GM04503 (cell line): Measurements from ENCODE around the gene PTPN9.
"Not testable (repeated sequence)": the region's sequence is repeated elsewhere in the genome, so short reads cannot be mapped to it uniquely, and the experiment has no call there.

Experiments
- DNase-seq: peaks from one replicate; pipeline ENCODE4 v3.0.0-alpha.2; 2012; ENCODE audit warnings: low read depth

PTPN9 gene

GRCh38 chr15:75531041-75531450, 48.1 kb downstream of the PTPN9 start:
- DNase-seq, result peak; percentile 42

GRCh38 chr15:75530169-75530568, 48.9 kb downstream of the PTPN9 start:
- DNase-seq, result no peak

DNA sequence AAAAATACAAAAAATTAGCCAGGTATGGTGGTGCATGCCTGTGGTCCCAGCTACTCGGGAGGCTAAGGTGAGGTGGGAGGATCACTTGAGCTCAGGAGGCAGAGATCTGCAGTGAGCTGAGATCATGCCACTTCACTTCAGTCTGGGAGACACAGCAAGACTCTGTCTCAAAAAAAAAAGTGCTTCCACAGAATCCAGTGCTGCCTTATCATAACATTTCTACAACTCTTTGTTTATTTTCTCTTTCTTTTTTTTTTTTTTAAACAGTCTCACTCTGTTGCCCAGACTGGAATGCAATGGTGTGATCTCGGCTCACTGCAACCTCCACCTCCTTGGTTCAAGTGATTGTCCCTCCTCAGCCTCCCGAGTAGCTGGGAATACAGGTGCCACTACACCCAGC, 53.4 kb downstream of the PTPN9 start:
- not testable (repeated sequence) for DNase-seq

GRCh38 chr15:75523011-75523410, 56.1 kb downstream of the PTPN9 start:
- no peak for DNase-seq

- no peak for DNase-seq
Measured at GRCh38 chr15:75517233-75517632, 61.9 kb downstream of the PTPN9 start.

GRCh38 chr15:75508840-75509532, 70.1 kb downstream of the PTPN9 start:
- DNase-seq, result no peak

DNA sequence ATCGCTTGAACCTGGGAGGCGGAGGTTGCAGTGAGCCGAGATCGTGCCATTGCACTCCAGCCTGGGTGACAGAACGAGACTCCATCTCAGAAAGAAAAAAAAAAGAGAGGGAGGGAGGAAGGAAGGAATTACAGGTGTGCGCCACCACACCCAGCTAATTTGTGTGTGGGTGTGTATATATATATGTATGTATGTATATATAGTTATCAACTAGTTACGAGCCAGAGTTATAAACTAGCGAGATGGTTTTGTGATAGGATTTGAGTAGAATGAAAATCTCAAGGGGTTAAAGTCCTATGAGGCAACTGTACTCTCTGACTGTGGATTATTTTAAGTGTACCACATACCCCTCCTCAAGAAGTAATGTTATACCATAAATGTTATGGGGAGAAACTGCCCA, 76.8 kb downstream of the PTPN9 start:
- no peak for DNase-seq

DNA sequence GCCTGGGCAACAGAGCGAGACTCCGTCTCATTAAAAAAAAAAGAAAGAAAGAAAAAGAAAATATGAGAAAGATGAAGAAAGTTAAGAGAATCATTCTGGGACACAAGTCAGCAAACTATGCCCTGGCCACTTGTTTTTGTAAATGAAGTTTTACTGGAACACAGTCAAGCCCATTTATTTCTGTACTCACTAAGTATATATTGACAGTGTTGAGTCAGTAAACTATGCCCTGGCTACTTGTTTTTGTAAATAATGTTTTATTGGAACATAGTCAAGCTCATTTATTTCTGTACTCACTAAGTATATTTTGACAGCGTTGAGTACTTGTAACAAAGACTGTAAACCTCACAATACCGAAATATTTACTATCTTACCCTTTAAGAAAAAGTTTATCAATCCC, 85.4 kb downstream of the PTPN9 start:
- DNase-seq, result no peak

DNA sequence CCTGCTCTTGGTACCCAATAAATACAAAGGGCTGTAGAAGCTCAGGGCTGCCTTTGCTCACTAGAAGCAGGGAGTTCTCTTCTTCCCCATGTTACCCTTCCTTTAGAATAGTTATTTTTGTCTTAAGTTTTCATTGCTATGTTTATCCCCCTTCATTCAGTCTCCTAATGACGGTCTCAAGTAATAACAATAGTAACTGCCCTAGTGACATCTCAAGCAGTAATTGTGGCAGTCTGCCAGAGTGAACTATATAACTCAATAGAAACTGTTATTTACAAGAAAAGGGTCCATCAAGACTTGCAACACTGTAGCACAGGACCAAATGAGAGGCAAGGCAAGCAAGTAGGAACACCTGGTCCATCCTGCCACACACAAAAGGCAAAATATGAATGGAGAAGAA, 95.2 kb downstream of the PTPN9 start:
- DNase-seq, result no peak

GRCh38 chr15:75483556-75483955, 95.6 kb downstream of the PTPN9 start:
- DNase-seq, result not testable (repeated sequence)

- DNase-seq, result no peak
Measured at GRCh38 chr15:75483106-75483505, 96.0 kb downstream of the PTPN9 start.

GRCh38 chr15:75480463-75480862, 98.7 kb downstream of the PTPN9 start:
- not testable (repeated sequence) for DNase-seq

DNA sequence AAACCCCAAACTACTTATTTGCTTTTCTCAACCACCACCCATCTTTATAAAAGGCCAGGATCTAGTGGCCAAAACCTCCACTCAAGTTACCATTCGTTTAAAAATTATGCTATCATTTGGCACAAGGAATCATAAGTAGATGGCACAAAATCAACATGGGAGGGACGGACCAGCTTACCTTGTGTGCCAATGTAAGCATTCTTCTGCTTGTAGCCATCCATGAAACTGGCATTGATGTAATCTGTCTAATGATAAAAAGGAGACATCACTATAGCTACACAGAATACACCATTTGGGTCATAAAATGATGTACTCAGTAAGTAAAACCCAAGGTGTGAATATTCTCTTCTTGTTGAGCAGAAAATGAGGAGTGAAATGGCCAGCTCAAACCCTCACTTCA, 99.4 kb downstream of the PTPN9 start:
- DNase-seq, result no peak

DNA sequence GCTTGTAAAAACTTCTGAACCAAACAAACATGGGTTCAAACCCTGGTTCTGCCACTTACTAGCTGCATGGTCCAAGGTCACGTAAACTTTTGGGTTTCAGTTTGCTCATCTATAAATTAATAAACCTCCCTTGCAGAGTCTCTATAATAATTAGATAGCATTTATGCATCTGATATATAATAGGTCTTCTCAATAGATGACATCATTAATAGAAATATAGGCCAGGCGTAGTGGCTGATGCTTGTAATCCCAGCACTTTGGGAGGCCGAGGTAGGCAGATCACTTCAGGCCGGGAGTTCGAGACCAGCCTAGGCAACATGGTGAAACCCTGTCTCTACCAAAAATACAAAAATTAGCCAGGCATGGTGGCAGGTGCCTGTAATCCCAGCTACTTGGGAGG, 102.0 kb downstream of the PTPN9 start:
- DNase-seq, result not testable (repeated sequence)

- DNase-seq, result no peak
Measured at GRCh38 chr15:75468913-75469598, 110.1 kb downstream of the PTPN9 start.

DNA sequence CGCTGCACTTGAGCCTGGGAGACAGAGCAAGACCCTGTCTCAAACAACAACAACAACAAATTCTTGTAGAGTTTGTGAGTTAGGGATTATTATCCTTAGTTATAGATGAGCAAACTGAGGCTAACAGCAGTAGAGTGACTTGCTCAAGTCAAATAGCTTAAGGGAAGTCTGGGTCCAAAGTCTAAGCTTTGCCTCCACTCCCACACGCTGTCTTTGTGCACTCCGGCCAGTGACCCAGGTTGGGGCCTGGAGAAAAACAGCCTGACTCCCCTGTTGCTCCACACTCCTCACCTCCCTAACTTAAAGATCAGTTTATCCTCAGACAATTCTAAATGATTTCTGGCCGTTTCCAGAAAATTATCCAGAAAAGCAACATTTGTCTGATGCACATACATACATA, 118.5 kb downstream of the PTPN9 start:
- no peak for DNase-seq

DNA sequence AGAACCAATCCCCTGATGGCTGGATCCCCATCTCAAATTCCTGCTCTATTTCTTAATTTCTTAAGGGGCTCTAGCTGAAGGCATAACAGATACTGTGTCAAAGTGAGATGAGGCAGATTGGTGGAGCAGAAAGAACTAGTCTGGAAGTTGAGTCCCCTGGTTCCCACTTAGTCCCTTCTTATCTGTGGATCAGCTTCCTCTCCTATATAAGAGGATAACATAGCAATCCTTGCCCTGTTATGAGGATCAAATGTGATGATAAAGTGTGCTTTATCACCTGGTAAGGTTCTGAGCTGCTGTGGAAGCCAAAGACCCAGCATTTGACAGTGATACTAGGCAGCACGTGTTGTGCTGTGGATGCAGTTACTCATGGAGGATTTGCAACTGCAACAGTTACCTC, 119.5 kb downstream of the PTPN9 start:
- no peak for DNase-seq

DNA sequence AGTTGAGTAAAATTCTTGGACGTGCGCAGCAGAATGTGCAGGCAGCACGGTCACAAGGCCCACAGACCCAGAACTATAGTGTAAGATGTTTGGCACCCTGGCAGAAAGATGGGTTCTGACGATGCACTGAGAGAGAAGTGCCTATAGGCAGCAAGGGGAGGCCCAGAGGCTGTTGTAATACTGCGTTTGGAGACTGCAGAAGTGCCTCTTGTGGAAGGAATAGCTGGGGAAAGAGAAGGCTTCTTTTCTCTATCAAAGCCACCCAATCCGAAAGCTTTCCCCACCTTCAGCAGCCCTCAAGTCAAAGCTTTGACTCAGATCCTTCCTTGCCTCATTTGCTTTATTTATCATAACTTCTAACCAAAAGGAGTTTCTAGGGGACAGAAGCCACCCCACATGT, 122.4 kb downstream of the PTPN9 start:
- DNase-seq, result no peak

DNA sequence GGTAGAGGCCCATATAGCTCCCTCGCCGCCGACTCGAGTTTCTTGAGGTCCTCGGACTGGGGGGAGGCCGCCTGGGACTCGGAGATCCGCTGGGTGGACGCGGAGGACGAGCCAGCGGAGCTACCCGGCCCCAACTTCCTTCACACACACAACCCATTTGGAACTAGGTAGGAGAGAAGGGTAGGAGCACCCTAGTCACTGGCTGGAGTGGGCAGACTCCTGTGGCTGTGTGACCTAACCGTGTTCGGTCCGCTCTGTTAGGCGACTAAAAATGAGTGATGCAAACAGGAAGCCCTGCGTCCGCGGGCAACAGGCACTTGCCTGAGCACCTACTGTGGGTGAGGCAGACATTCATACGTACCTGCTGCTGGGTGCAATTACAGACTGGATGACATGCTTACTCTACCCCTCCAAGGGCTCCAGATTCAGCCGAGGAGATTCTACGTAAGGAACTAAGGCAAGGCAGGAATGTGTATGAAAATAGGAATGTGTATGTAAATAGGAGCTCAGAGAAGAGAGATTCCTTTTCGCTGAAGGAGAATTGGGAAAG, 123.1 kb downstream of the PTPN9 start:
- no peak for DNase-seq

DNA sequence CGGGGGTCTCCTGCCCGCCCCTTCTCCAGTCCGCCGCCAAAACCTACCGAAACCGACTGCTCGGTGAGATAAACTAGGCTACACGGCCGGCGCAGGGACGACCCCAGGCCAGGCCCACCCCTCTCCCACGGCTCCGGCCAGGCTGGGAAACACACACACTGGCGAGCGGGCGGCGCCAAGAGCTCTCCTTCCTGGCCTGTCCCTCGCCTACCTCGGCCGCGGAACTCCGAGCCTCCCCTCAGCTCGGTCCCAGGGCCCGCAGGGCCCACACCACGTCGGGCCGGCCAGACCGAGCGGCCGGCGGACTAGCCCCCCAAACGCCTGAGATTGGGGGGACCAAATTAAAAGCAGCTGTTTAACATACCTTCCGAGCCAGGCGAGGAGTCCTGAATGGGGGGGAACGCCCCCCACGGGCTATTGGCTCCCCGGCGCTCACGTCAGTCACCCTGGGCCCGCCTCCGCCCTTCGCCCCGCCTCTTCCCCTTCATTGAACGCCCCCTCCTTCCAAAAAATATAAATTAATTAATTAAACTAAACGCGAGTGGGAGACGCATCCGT, 123.6 kb downstream of the PTPN9 start:
- DNase-seq, result peak; percentile 39

GRCh38 chr15:75454471-75455378, 124.4 kb downstream of the PTPN9 start:
- no peak for DNase-seq
